Karpas-422 (cell line): ENCODE results near the gene NEURL1. TPM values are rescaled to one million over a fixed set of nuclear protein-coding genes. Genes with fewer than 3 reads are reported as not detected.

ENCODE experiments used
- DNase-seq: peaks from one replicate; pipeline ENCODE4 v3.0.0-alpha.2; 2015
- H2AFZ ChIP-seq: fragments of 200-600 bp; sonication (generic); 2 replicates; pipeline ENCODE4 v1.6.1; 2014; ENCODE audit warnings: antibody characterized with exemption, low read length, mixed read lengths
- H3K27ac ChIP-seq: fragments of 200-600 bp; sonication (generic); 2 replicates; pipeline ENCODE4 v1.5.1; 2014; ENCODE audit warnings: mild to moderate bottlenecking, low read length, moderate library complexity
- H3K27me3 ChIP-seq: fragments of 200-600 bp; sonication (generic); 2 replicates; pipeline ENCODE4 v1.6.1; 2014; ENCODE audit warnings: low read length, mixed read lengths
- H3K36me3 ChIP-seq: fragments of 200-600 bp; sonication (generic); 2 replicates; pipeline ENCODE4 v1.6.1; 2014; ENCODE audit warnings: low read length, mixed read lengths; ENCODE audit not compliant: insufficient read depth
- H3K4me1 ChIP-seq: fragments of 200-600 bp; sonication (generic); 2 replicates; pipeline ENCODE4 v1.6.1; 2014; ENCODE audit warnings: mild to moderate bottlenecking, low read length, mixed read lengths
- H3K4me2 ChIP-seq: fragments of 200-600 bp; sonication (generic); 2 replicates; pipeline ENCODE4 v1.6.1; 2014; ENCODE audit warnings: low read length, low read depth, mild to moderate bottlenecking; ENCODE audit not compliant: poor library complexity, severe bottlenecking
- H3K4me3 ChIP-seq: fragments of 200-600 bp; sonication (generic); 2 replicates; pipeline ENCODE4 v1.5.1; 2014; ENCODE audit warnings: mild to moderate bottlenecking, antibody characterized with exemption, low read length, mixed read lengths
- H3K79me2 ChIP-seq: fragments of 200-600 bp; sonication (generic); 2 replicates; pipeline ENCODE4 v1.6.1; 2014; ENCODE audit warnings: mild to moderate bottlenecking, low read length, mixed read lengths
- H3K9ac ChIP-seq: fragments of 200-600 bp; sonication (generic); 2 replicates; pipeline ENCODE4 v1.6.0; 2014; ENCODE audit warnings: low read length
- H3K9me2 ChIP-seq: fragments of 200-600 bp; sonication (generic), shearing (Covaris generic); replicated peaks from 2 replicates; pipeline ENCODE4 v1.6.0; 2014; ENCODE audit warnings: mild to moderate bottlenecking, low read length, moderate library complexity; ENCODE audit not compliant: insufficient read depth
- H3K9me3 ChIP-seq: fragments of 300-700, 200-600 bp; sonication (generic); 2 replicates; pipeline ENCODE4 v1.6.1; 2014; ENCODE audit warnings: low read length, mixed read lengths
- H4K20me1 ChIP-seq: fragments of 200-600 bp; sonication (generic); 2 replicates; pipeline ENCODE4 v1.6.1; 2014; ENCODE audit warnings: mild to moderate bottlenecking, antibody characterized with exemption, low read length, low read depth; ENCODE audit not compliant: insufficient read depth
- total RNA-seq: library from RNA; depleted of rRNA; stranded (reverse); fragments of >200 nt; shearing (Covaris generic); gene quantifications from 2 replicates; pipeline ENCODE4 v1.2.3, GENCODE V29; 2014; ENCODE audit warnings: low replicate concordance

NEURL1 gene
- total RNA-seq, 1 experiment from 2014 or later = not detected

DNA sequence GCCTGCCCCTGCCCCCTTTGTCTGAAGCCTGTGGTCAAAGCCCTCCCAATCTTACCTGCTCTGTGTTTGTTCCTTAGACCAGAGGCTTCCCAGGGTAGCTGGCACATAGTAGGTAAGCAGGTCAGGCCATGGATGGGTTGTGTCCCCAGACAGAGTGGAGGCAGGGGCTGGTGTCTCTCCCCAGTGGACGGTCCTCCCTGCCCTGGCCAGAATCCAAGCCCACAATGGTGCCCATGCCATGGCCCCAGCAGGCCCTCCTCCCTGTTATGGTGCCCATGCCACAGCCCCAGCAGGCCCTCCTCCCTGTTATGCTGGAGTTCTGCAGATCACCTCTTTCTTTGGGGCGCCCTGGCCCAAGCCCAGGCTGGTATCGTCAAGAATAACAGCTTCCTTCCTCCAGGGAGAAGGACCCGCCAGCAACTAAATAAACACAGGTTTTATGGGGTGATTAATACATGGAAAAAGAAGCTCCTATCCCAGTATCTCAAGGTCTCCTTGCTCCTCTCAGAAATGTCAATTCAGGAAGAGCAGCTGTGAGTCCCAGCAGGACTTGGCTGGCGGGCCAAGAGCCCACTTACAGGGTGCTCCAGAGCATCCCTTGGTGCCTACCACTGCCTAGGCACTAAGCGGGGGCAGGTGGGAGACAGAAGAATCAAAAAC is 82.0 kb downstream of the NEURL1 start:
- Histone ChIP-seq H3K4me2 (no peak overlapping the region), H3K9ac (no peak overlapping the region), H3K79me2 (no peaks in the 10 kb centered on the region), H3K9me3 (no peaks in the 10 kb centered on the region), H2AFZ (no peak overlapping the region), H3K4me3 (no peak overlapping the region), H3K27me3 (no peaks in the 10 kb centered on the region), H3K27ac (no peak overlapping the region), H4K20me1 (no peaks in the 10 kb centered on the region), H3K4me1 (no peaks in the 10 kb centered on the region), H3K36me3 (no peaks in the 10 kb centered on the region), H3K9me2 (no peaks in the 10 kb centered on the region)
- no peak for DNase-seq

DNA sequence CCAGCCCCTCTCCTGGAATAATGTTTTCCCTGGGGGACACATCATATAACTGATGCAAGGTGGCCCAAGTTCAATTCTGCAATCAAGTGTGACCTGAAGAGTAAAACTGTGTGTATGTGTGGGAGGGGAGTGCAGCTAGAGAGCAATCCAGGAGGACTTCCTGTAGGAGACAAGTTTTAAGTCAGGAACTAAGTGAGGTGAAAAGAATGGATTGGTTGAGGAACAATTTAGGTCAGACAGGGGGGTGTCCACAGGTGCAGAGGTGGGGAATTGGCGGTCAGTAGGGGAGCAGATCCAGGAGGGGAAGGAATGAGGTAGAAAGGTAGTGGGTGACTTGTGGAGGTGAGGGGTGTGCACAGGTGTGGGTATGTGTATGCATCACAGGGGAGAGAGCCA is 82.6 kb downstream of the NEURL1 start:
- no peaks in the 10 kb centered on the region for H3K79me2 ChIP-seq
- H3K9me2 ChIP-seq = no peaks in the 10 kb centered on the region
- no peak overlapping the region for H3K27ac ChIP-seq
- DNase-seq = no peak
- H3K9me3 ChIP-seq = no peaks in the 10 kb centered on the region
- no peak overlapping the region for H3K4me3 ChIP-seq
- no peak overlapping the region for H2AFZ ChIP-seq
- no peaks in the 10 kb centered on the region for H3K27me3 ChIP-seq
- H3K4me2 ChIP-seq = no peak overlapping the region
- no peak overlapping the region for H3K9ac ChIP-seq
- H4K20me1 ChIP-seq = no peaks in the 10 kb centered on the region
- H3K36me3 ChIP-seq = no peaks in the 10 kb centered on the region
- no peaks in the 10 kb centered on the region for H3K4me1 ChIP-seq

DNA sequence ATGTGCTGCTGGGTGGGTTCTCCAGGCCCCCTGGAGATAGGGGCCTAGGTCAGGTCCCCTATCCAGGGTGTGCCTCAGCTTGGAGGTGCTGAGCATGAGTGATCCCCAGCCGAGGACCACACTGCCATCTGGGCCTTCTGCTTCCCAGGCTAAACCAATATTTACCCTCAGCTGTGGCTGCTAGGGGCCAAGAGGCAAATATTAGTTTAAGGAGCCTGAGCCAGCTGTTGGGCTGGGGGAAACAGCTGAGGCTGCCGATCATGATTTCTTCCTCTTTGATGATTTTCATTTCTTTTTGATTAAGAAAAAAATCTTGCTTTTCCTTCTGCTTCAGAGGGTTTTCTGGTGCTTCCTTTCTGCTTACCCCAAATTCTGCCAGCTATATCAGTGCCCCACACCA is 83.4 kb downstream of the NEURL1 start:
- Histone ChIP-seq H3K36me3 (no peaks in the 10 kb centered on the region), H3K27me3 (no peaks in the 10 kb centered on the region), H3K4me1 (no peaks in the 10 kb centered on the region), H3K4me3 (no peak overlapping the region), H2AFZ (no peak overlapping the region), H3K79me2 (no peaks in the 10 kb centered on the region), H3K4me2 (no peak overlapping the region), H4K20me1 (no peaks in the 10 kb centered on the region), H3K9me3 (no peaks in the 10 kb centered on the region), H3K27ac (no peak overlapping the region), H3K9me2 (no peaks in the 10 kb centered on the region), H3K9ac (no peak overlapping the region)
- no peak for DNase-seq

- Histone ChIP-seq H4K20me1 (no peaks in the 10 kb centered on the region), H3K4me2 (no peak overlapping the region), H3K36me3 (no peaks in the 10 kb centered on the region), H2AFZ (no peak overlapping the region), H3K27ac (no peak overlapping the region), H3K9me2 (no peaks in the 10 kb centered on the region), H3K27me3 (no peaks in the 10 kb centered on the region), H3K79me2 (no peaks in the 10 kb centered on the region), H3K4me3 (no peak overlapping the region), H3K4me1 (no peaks in the 10 kb centered on the region), H3K9me3 (no peaks in the 10 kb centered on the region), H3K9ac (no peak overlapping the region)
- no peak for DNase-seq
These were observed 85.4 kb downstream of the NEURL1 start for GRCh38 chr10:103578782-103579382.

- H3K9me3 ChIP-seq = no peaks in the 10 kb centered on the region
- no peaks in the 10 kb centered on the region for H3K27me3 ChIP-seq
- no peaks in the 10 kb centered on the region for H3K36me3 ChIP-seq
- no peak overlapping the region for H3K4me3 ChIP-seq
- no peak for DNase-seq
- H3K9ac ChIP-seq = no peak overlapping the region
- no peaks in the 10 kb centered on the region for H3K79me2 ChIP-seq
- H3K27ac ChIP-seq = no peak overlapping the region
- no peaks in the 10 kb centered on the region for H3K9me2 ChIP-seq
- H3K4me2 ChIP-seq = no peak overlapping the region
- no peak overlapping the region for H2AFZ ChIP-seq
- no peaks in the 10 kb centered on the region for H3K4me1 ChIP-seq
- no peaks in the 10 kb centered on the region for H4K20me1 ChIP-seq
These were observed 86.5 kb downstream of the NEURL1 start for GRCh38 chr10:103580011-103580410.

DNA sequence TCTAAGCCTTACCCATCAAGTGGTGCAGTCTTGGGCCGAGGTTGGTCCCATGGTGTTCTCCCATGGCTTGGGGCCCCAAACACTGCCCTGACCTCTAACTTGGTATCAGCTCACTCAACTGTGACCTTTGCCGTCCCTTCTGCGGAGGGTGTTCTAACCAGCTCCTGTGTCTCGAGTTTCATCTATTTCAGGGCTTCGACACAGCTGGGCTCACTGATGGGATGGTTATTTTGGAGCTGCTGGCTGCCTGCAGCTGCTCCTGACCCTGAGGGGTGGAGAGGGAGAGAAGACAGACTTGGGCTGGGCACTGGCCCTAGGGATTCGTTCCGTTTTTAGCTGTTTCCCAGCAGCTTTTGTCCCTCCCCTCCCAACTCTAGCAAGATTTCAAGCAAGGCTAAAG is 86.9 kb downstream of the NEURL1 start:
- H3K9me3 ChIP-seq = no peaks in the 10 kb centered on the region
- H3K4me3 ChIP-seq = no peak overlapping the region
- no peaks in the 10 kb centered on the region for H3K9me2 ChIP-seq
- no peak overlapping the region for H3K9ac ChIP-seq
- H4K20me1 ChIP-seq = no peaks in the 10 kb centered on the region
- H3K4me1 ChIP-seq = no peaks in the 10 kb centered on the region
- no peak for DNase-seq
- H3K27me3 ChIP-seq = no peaks in the 10 kb centered on the region
- no peaks in the 10 kb centered on the region for H3K79me2 ChIP-seq
- no peak overlapping the region for H2AFZ ChIP-seq
- H3K4me2 ChIP-seq = no peak overlapping the region
- no peak overlapping the region for H3K27ac ChIP-seq
- H3K36me3 ChIP-seq = no peaks in the 10 kb centered on the region

- Histone ChIP-seq H3K9me3 (no peaks in the 10 kb centered on the region), H2AFZ (no peak overlapping the region), H3K79me2 (no peaks in the 10 kb centered on the region), H3K27ac (no peak overlapping the region), H3K4me3 (no peak overlapping the region), H3K9me2 (no peaks in the 10 kb centered on the region), H3K27me3 (no peaks in the 10 kb centered on the region), H4K20me1 (no peaks in the 10 kb centered on the region), H3K9ac (no peak overlapping the region), H3K4me1 (no peaks in the 10 kb centered on the region), H3K36me3 (no peaks in the 10 kb centered on the region), H3K4me2 (no peak overlapping the region)
- DNase-seq = no peak
These were observed 88.0 kb downstream of the NEURL1 start for GRCh38 chr10:103581499-103581898.

DNA sequence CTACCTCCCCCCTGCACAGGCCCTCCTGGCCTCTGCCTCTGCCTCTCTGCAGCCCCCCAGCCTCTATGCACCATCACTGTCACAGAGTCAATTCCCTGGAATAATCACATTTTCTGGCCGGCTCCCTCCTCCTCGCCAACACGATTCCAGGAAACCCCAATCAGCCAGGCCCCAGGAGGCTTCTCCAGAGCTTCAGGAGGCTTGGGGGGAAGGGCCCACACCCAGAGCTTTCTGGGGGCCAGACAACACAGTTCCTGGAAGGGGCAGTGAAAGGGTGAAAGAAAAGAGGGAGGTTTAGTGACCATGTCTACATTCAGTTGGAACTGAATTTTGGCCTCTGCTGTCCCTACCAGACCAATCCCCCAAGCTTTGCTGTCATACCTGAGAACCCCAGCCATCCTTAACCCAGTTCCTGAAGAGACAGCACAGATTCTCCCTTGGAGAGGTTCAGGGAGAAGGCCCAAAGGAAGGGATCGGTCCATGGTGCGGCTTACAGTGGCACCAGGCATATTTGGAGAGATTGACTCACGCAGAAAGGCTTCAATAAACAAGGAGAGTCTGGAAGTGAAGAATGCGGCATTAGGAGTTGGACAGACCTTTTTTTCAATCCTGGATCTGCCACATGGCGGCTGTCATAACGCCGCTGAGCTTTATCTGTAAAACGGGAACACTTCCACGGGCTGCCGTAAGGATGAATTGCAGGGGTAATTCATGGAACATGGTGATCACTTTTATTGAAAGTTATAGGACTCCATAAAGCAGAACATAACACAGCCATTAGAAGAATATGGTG is 89.0 kb downstream of the NEURL1 start:
- no peaks in the 10 kb centered on the region for H3K27me3 ChIP-seq
- no peaks in the 10 kb centered on the region for H3K9me3 ChIP-seq
- no peaks in the 10 kb centered on the region for H3K79me2 ChIP-seq
- no peak overlapping the region for H3K9ac ChIP-seq
- no peaks in the 10 kb centered on the region for H3K4me1 ChIP-seq
- H3K4me3 ChIP-seq = no peak overlapping the region
- DNase-seq = no peak
- no peak overlapping the region for H3K27ac ChIP-seq
- no peak overlapping the region for H2AFZ ChIP-seq
- no peaks in the 10 kb centered on the region for H3K36me3 ChIP-seq
- no peak overlapping the region for H3K4me2 ChIP-seq
- no peaks in the 10 kb centered on the region for H3K9me2 ChIP-seq
- no peaks in the 10 kb centered on the region for H4K20me1 ChIP-seq
